Urothelium cell line (cell line): ENCODE data around the gene GARS1.
"Not testable (repeated sequence)": the region's sequence is repeated elsewhere in the genome, so short reads cannot be mapped to it uniquely, and the experiment has no call there.

ENCODE experiments used
- DNase-seq: peaks from one replicate; pipeline ENCODE4 v3.0.0; 2011; ENCODE audit warnings: low spot score, mixed read lengths
- FAIRE-seq: peaks from 2 replicates; lab custom pipeline; 2011; peaks lifted over from hg19 to GRCh38; lab: Jason Lieb, UNC

GARS1 gene

DNA sequence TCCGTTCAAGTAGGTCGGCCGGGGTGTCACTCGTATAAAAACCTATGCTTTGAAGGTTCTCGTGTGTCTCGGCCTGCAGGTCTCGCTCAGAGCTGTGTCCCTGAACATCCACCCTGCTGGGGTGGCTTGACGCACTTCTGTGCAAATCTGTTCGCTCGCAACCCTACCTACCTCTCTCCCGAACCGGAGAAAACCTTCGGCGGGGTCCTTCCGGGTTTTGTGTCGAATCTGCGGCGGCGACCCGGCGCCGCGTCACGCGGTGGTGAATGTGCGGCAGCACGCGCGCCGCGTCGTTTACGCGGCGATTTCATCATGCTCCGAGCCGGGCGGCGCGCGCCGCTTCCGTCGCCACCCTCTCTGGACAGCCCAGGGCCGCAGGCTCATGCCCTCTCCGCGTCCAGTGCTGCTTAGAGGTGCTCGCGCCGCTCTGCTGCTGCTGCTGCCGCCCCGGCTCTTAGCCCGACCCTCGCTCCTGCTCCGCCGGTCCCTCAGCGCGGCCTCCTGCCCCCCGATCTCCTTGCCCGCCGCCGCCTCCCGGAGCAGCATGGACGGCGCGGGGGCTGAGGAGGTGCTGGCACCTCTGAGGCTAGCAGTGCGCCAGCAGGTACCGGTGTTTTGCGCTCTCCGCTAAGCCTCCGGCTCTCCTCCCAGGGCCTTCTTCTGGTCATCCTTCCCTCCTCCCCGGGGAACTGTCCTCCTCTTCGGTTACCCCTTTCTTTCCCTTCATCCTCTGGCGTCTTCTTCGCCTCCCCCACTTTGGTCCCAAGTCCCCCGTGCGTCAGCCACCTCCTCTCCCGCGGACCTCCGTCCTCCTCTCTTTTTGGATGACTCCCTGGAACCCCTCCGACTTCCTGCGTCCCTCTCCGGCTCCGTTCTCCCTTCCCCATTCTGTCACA is at the start of gene GARS1:
GARS1 (plus strand) TSS at position 339 of the 896 bp plus-strand sequence; CDS start at position 383, 44 bp downstream.
- DNase-seq (peak; percentile 96), FAIRE-seq (peak; percentile 96)

GRCh38 chr7:30545791-30546555 is 48.7 kb upstream of the GARS1 start:
- no peak for DNase-seq
- no peak for FAIRE-seq

DNA sequence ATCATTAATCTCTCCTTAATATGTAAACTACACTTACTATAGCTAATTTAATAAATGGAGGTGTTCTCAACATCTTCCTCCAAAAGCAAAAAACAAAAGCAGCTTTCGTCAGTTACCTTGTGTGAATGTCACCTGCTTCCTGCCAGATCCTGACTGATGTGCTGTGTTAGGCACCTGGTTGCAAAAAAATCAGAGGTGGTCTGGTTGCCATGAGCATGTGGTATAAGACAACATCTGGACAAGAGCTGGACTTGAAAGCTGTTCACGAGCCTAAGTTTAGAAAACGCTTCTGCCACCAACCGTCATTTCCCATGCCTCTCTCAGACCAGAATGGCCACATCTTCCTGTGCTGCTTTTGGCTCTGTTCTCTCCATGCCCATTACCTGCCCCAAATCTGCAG is 48.1 kb upstream of the GARS1 start:
- DNase-seq (no peak), FAIRE-seq (no peak)

GRCh38 chr7:30548845-30549244 is 45.8 kb upstream of the GARS1 start:
- peak; percentile 46 for FAIRE-seq

GRCh38 chr7:30549931-30550493 is 44.7 kb upstream of the GARS1 start:
- no peak for DNase-seq
- FAIRE-seq, result no peak

More at GRCh38 chr7:30548845-30549244, 45.8 kb upstream of the GARS1 start:
- DNase-seq, result peak; percentile 79

GRCh38 chr7:30552330-30552729 is 42.3 kb upstream of the GARS1 start:
- FAIRE-seq (no peak), DNase-seq (no peak)

DNA sequence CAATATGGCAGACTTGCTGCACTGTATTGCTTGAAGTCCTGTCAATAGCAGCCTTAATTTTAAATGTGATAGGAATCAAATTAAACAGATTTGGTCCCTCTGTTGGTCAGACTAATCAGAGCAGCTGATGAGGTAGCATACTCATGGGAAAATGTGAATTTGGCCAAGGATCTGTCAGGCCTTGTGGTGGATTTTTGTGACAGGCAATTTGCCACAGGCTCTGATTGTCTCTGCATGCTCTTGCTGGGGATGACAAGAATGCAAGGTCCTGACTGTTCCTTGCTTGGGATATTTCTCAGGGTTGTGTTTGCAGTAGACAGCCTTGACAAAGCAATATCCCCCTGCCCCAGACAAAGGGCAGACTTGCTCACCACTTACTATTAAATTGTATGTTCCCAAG is 41.5 kb upstream of the GARS1 start:
- DNase-seq, result no peak
- peak; percentile 27 for FAIRE-seq

DNA sequence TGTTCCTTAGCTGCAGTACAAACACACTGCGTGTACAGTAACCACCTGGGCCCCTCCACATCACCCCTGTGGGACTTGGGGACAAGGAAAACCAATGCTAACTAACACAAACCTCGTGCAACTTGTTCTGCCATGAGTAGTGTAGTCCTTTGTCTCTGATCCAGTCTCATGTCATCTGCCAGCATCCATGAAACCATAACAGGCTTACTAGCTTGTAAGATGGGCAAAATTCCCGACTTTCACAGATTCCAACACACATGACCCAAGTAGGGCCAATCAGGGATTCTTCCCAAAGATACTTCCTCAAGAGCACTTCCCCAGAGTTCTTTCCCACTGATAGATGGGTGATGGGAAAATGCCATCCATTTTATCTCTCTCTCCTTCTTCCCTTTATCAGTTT is 41.1 kb upstream of the GARS1 start:
- peak; percentile 9 for FAIRE-seq
- DNase-seq, result no peak

GRCh38 chr7:30555525-30555924 is 39.2 kb upstream of the GARS1 start:
- no peak for FAIRE-seq

DNA sequence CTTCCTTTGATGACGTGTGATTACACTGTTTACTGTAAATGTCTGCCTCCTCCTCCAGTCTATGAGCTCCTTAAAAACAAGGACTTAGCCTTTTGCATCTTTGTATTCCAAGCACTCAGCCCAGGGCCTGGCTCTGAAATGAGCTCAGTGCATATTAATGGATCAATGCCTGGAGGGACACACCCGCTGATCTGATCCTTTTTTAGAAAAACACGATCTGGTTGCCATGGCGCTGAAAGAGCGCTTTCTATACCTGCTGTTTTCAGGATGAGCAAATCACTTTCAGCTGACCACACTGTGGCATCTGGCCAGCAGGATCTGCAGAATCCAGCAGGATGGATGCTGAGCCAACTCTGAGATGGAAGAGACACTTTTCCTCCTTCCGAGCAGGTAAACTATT is 37.8 kb upstream of the GARS1 start:
- DNase-seq (no peak), FAIRE-seq (no peak)

More at GRCh38 chr7:30555525-30555924, 39.2 kb upstream of the GARS1 start:
- DNase-seq, result no peak

- no peak for DNase-seq
- no peak for FAIRE-seq
These were observed 37.4 kb upstream of the GARS1 start for GRCh38 chr7:30557245-30557644.

GRCh38 chr7:30559611-30560010 is 35.1 kb upstream of the GARS1 start:
- FAIRE-seq, result no peak

GRCh38 chr7:30561389-30561788 is 33.3 kb upstream of the GARS1 start:
- FAIRE-seq (no peak), DNase-seq (no peak)

More at GRCh38 chr7:30559611-30560010, 35.1 kb upstream of the GARS1 start:
- no peak for DNase-seq

GRCh38 chr7:30562498-30562897 is 32.2 kb upstream of the GARS1 start:
- FAIRE-seq, result no peak
- no peak for DNase-seq

GRCh38 chr7:30562909-30563308 is 31.8 kb upstream of the GARS1 start:
- FAIRE-seq (no peak), DNase-seq (no peak)

GRCh38 chr7:30563326-30563942 is 31.2 kb upstream of the GARS1 start:
- DNase-seq (peak; percentile 89), FAIRE-seq (peak; percentile 67)

DNA sequence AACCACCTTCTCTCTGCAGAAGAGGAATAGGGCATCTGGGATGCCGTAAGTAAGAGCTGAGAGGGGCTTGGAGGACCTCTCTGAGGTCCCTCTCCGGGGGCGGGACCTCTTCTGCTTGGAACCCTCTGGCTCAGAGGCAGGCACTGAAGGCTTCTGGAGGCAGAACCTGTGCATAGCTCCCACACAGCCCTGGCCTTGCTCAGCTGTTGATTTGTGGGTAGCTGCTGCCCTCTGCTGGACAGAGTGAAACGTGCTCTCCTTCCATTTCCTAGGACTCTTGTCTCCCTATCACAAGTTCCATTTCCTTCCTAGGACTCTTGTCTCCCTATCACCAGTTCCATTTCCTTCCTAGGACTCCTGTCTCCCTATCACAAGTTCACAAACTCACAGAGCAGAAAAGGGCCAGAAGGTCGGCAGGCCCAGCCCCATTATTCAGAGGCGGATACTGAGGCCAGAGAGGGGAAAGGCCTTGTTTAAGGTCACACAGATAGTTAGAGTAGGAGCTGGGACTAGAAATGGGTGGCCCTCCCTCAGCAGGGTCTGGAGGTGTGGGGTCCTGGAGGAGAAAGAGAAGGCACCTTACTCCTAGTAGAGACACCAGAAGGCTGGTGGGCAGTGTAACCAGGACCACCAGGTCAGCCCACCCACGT is 30.3 kb upstream of the GARS1 start:
- peak; percentile 88 for DNase-seq
- no peak for FAIRE-seq

DNA sequence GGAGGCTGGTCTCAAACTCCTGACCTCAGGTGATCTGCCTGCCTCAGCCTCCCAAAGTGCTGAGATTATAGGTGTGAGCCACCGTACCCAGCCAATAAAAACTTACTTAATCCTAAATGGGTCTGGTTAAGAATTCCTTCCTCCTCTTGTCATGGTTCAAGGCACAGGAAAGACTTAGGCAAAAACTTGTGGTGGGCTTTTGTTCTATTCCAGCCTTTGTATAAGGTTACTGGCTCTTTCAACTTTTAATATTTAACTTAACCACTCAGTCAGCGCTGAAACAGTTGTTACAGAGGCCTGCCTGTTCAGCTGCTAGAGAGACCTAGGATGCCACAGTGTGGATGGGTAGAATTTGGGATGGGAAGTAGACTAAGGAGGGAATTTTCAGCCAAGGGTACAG is 28.1 kb upstream of the GARS1 start:
- FAIRE-seq (no peak), DNase-seq (no peak)

GRCh38 chr7:30567081-30567480 is 27.6 kb upstream of the GARS1 start:
- no peak for FAIRE-seq

GRCh38 chr7:30570238-30570637 is 24.4 kb upstream of the GARS1 start:
- DNase-seq, result not testable (repeated sequence)
- peak; percentile 77 for FAIRE-seq

More at GRCh38 chr7:30567081-30567480, 27.6 kb upstream of the GARS1 start:
- DNase-seq, result no peak
